Fibroblast of lung (primary cell): ENCODE data around the gene CLIC4. TPM values are rescaled to one million over a fixed set of nuclear protein-coding genes. Genes with fewer than 3 reads are reported as not detected.

ENCODE experiments used
- DNase-seq, 2 donors: peaks; one replicate each; pipeline versions ENCODE4 v3.0.0 to v3.0.0-alpha.2; 2010; ENCODE audit warnings: low read depth in 2 of 2
- H2AFZ ChIP-seq: 2 replicates; pipeline ENCODE4 v1.5.1; 2012; ENCODE audit warnings: low read length, control low read depth, inconsistent platforms
- H3K27ac ChIP-seq: 2 replicates; pipeline ENCODE4 v1.5.1; 2011; ENCODE audit warnings: low read length, control low read depth; ENCODE audit not compliant: insufficient read depth
- H3K27me3 ChIP-seq: 2 replicates; pipeline ENCODE4 v1.5.1; 2011; ENCODE audit warnings: mild to moderate bottlenecking, low read length; ENCODE audit not compliant: control insufficient read depth, insufficient read depth
- H3K36me3 ChIP-seq: 2 replicates; pipeline ENCODE4 v1.5.1; 2011; ENCODE audit warnings: low read length; ENCODE audit not compliant: control insufficient read depth, insufficient read depth
- H3K4me1 ChIP-seq: 2 replicates; pipeline ENCODE4 v1.5.1; 2011; ENCODE audit warnings: low read length; ENCODE audit not compliant: control insufficient read depth, insufficient read depth; ENCODE audit errors: extremely low read depth
- H3K4me2 ChIP-seq: 2 replicates; pipeline ENCODE4 v1.5.1; 2011; ENCODE audit warnings: low read length, control low read depth; ENCODE audit not compliant: insufficient read depth; ENCODE audit errors: extremely low read depth
- H3K4me3 ChIP-seq, 4 experiments: fragments of 200-600 bp in 1 of 4; sonication (generic) in 1 of 4; replicated peaks in 1 of 4; 2 replicates each; pipeline ENCODE4 v1.5.1; 2011 to 2016; ENCODE audit warnings: low read length in 4 of 4, low read depth in 3 of 4, mild to moderate bottlenecking in 3 of 4, control low read depth in 2 of 4, inconsistent platforms in 1 of 4, mixed read lengths in 1 of 4; ENCODE audit not compliant: insufficient read depth in 1 of 4; ENCODE audit errors: control extremely low read depth in 1 of 4
- H3K79me2 ChIP-seq: 2 replicates; pipeline ENCODE4 v1.5.1; 2012; ENCODE audit warnings: mild to moderate bottlenecking, low read length, inconsistent platforms; ENCODE audit not compliant: control insufficient read depth, insufficient read depth
- H3K9ac ChIP-seq: 2 replicates; pipeline ENCODE4 v1.5.1; 2011; ENCODE audit warnings: mild to moderate bottlenecking, low read length, control low read depth; ENCODE audit not compliant: insufficient read depth
- H3K9me3 ChIP-seq: 2 replicates; pipeline ENCODE4 v1.5.1; 2012; ENCODE audit warnings: low read depth, low read length; ENCODE audit not compliant: control insufficient read depth, insufficient read depth
- H4K20me1 ChIP-seq: 2 replicates; pipeline ENCODE4 v1.5.1; 2011; ENCODE audit warnings: low read length; ENCODE audit not compliant: control insufficient read depth, insufficient read depth; ENCODE audit errors: extremely low read depth
- CTCF ChIP-seq, 2 donors: IDR thresholded peaks in 1 of 2; conservative IDR thresholded peaks in 1 of 2; 1 replicate in 1 of 2; 2 replicates in 1 of 2; pipeline ENCODE4 v1.5.1; 2011 to 2012; ENCODE audit warnings: low read length in 2 of 2, control low read depth in 1 of 2, inconsistent platforms in 1 of 2, low read depth in 1 of 2, mild to moderate bottlenecking in 1 of 2
- EZH2 ChIP-seq: IDR thresholded peaks from 2 replicates; pipeline ENCODE4 v1.5.1; 2012; ENCODE audit warnings: low read length, control low read depth, mild to moderate bottlenecking; ENCODE audit errors: missing control alignments
- polyA plus RNA-seq, 2 donors: library from polyadenylated mRNA; depleted of rRNA in 1 of 2; stranded (reverse) in 1 of 2; unstranded in 1 of 2; fragments of >200 nt; gene quantifications; 2 replicates each; pipeline ENCODE4 v1.2.1, GENCODE V29; 2011 to 2012; ENCODE audit warnings: missing spikeins in 1 of 2
- total RNA-seq: library from RNA; depleted of rRNA; stranded (reverse); fragments of >200 nt; gene quantifications from 2 replicates; pipeline ENCODE4 v1.2.1, GENCODE V29; 2014

Gene CLIC4
- total and polyA plus RNA-seq, 2 donors (not counting 1 experiment from before 2014, with no cell fraction given): 368 to 494 TPM

- Histone ChIP-seq H2AFZ (peak overlapping the region; percentile 54), H3K9ac (no peak overlapping the region), H3K4me3 (peak overlapping the region in 1 of 4 experiments; percentile 18), H3K27ac (peak overlapping the region; percentile 39), H3K4me1 (peaks cover 8% of the 10 kb centered on the region), H3K27me3 (no peaks in the 10 kb centered on the region), H3K4me2 (peak overlapping the region; percentile 70), H3K79me2 (no peaks in the 10 kb centered on the region), H3K36me3 (no peaks in the 10 kb centered on the region), H4K20me1 (no peaks in the 10 kb centered on the region), H3K9me3 (no peaks in the 10 kb centered on the region)
- TF ChIP-seq CTCF (conservative IDR thresholded peaks at IDR 0.05 in 1 of 2, IDR thresholded peaks at IDR 0.05 in 1 of 2; ENCODE audit: low read depth in 1 of 2, low read length in 2 of 2) (no peak), EZH2 (no peak)
- DNase-seq: no peak
These were observed 10.1 kb upstream of the CLIC4 start for GRCh38 chr1:24735156-24735508.

- Histone ChIP-seq H3K4me3 (peak overlapping the region in 1 of 4 experiments; percentile 32), H3K9ac (no peak overlapping the region), H3K79me2 (no peaks in the 10 kb centered on the region), H3K27me3 (no peaks in the 10 kb centered on the region), H3K4me1 (peaks cover 4% of the 10 kb centered on the region), H4K20me1 (no peaks in the 10 kb centered on the region), H3K27ac (peak overlapping the region; percentile 43), H3K4me2 (peak overlapping the region; percentile 70), H2AFZ (peak overlapping the region; percentile 71), H3K36me3 (no peaks in the 10 kb centered on the region), H3K9me3 (no peaks in the 10 kb centered on the region)
- peak; percentile 71 to 77 for DNase-seq
- TF ChIP-seq CTCF (conservative IDR thresholded peaks at IDR 0.05 in 1 of 2, IDR thresholded peaks at IDR 0.05 in 1 of 2; ENCODE audit: low read depth in 1 of 2, low read length in 2 of 2): no peak
- no peak for TF ChIP-seq EZH2
These were observed 9.5 kb upstream of the CLIC4 start for GRCh38 chr1:24735509-24736375.

GRCh38 chr1:24737368-24738117, 7.7 kb upstream of the CLIC4 start:
- no peaks in the 10 kb centered on the region for H4K20me1 ChIP-seq
- no peak overlapping the region for H3K4me2 ChIP-seq
- no peak overlapping the region for H3K4me3 ChIP-seq
- H3K27ac ChIP-seq: no peak overlapping the region
- H3K9me3 ChIP-seq: no peaks in the 10 kb centered on the region
- no peak for DNase-seq
- no peak for TF ChIP-seq EZH2
- no peak for TF ChIP-seq CTCF (conservative IDR thresholded peaks at IDR 0.05 in 1 of 2, IDR thresholded peaks at IDR 0.05 in 1 of 2; ENCODE audit: low read depth in 1 of 2, low read length in 2 of 2)
- H3K36me3 ChIP-seq: no peaks in the 10 kb centered on the region
- H3K4me1 ChIP-seq: peaks cover 6% of the 10 kb centered on the region
- H3K79me2 ChIP-seq: no peaks in the 10 kb centered on the region
- no peaks in the 10 kb centered on the region for H3K27me3 ChIP-seq
- H3K9ac ChIP-seq: no peak overlapping the region
- H2AFZ ChIP-seq: no peak overlapping the region
